ENCODE results near the gene MAP2K3.

MAP2K3 gene

DNA sequence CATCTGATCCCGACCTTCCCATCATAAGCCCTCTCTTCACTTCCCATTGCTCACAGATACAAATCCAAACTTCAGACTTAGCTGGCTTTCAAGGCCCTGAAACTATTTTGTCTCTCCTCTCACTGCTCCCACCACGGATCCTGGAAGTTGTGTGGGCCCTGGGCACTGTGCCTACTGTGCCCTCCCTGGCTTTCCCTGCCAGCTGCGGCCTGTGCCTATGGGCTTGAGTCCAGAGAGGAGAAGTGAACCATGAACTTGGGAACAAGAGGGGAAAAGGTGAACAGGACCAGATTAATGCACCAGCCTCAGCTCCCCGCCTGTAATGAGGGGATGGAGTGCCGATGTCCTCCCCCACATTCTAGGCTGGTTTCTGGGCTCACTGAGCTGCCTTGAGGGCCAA lies 72.8 kb downstream of the MAP2K3 start:
- DNase-seq, result peak in 4 of 10 donors; percentile 11 to 61 (median 39)
- intact Hi-C loops (cut with DNase I), result no loop called here

DNA sequence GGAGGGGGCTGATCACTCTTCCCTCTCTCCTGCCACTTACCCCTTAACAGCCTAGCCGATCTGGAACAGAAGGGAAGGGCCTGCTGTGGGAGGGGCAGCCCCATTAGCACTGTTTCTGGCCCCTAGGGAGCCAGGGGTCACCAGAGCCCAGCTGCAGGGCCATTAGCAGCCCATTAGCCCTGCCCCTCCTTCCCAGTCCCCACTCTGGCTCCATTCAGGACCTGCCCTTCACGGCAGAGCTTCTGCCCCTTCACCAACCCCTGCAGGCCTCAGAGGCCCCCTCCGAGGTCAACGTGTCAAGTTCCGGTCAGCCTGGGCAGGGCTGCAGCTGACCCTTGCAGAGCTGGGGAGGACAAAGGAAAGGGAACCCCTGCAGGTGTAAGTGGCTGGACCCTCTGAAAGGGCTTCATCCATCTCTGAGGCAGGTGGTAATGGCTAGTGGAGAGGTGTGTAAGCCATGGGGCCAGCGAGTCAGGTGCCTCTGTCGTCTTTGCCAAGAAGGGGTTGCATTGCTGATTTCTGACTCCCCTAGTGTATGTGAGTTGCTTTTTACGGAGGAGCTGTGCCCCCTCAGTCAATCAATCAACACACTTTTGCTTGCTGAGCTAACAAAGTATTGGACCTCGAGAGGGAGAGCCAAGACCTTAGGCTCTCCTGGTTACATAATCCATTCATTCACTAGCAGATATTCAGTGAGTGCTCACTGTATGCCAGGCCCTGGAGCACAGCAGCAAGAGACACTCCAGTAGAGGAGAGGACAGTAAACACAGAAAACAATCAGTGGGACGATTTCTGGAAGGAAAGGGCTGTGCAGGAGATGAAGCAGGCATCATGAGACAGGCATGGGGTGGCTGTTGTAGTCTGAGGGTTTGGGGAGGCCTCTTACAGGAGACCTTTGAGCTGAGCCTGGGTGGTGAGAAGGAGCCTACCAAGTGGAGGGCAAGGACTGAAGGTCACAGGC lies 73.5 kb downstream of the MAP2K3 start:
- DNase-seq, result peak in 4 of 10 donors; percentile 2 to 70 (median 49)
- intact Hi-C loops (cut with DNase I), result no loop called here

DNA sequence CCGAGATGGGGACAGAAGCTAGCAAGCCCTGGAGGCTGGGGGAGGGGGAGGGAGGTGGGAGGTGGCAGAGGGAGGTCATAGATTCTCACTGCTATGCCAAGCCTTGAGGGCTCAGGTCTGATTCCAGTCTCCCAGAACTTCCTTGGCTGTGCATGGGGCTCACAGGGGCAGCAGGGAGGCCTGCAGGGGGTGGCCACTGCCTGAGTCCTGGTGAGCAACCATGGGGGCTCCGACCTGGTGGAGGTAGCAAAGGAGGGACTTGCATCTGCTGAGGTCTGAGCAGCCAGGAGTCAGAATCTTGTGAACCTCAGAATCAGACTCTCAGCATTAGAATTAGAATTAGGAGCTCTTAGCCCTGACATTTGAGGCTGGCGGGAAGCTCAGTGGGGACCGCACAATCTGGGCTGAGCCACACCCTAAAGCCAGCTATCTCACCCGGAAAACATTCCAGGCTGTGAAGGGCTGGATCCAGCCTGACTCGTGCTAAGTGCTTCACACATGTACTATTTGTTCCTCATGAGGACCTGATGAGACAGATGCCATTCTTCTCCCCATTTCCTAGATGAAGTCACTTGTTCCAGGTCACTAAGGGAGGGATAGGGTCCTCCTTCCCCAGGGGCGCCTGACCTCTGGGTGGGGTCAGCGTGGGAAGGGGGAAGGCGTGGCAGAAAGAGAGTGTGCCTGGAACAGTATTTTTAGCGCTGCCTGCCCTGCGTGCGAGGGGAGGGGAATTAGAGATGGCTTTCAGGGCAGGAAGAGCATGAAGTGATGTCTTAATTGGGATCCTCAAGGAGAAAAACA lies 74.4 kb downstream of the MAP2K3 start:
- intact Hi-C loops (cut with DNase I), result no loop called here
- DNase-seq, result peak in 4 of 10 donors; percentile 8 to 64 (median 53)

DNA sequence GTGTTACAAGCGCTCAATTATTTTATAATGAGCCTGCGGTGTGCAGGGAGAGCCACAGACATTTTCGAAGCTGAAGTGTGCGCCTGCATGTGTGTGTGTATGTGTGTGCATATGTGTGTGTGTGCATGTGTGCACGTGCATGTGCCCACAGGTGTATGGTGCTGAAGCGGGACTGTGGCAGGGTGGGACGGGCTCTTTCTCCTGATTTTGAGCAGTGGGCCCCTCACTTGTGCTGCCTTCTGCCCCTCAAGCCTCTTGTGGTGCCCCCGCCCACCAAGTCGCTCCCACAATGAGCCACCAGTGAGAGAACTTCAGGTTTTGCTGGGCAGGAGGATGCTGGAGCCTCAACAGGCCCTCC lies 75.0 kb downstream of the MAP2K3 start:
- peak in 3 of 10 donors; percentile 19 to 39 (median 29) for DNase-seq
- intact Hi-C loops (cut with DNase I), result no loop called here

DNA sequence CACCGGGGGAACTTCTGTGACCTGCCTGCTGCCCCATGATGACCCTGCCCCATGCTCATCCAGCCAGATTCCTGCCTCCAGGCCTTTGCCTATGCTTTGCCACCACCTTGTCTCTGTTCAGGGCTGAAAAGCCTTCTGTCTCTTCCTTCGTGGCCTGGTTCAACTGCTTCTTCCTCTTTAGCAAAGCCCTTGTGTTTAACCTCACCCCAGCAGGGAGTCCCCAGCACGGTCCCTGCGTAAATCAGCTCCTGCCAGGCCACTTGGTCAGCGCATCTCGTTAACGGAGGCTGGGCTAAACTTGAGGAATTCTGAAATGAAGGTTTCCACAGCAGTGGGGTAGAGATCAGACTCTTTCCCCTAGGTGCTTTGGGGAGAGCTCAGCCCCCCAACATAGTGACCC lies 75.5 kb downstream of the MAP2K3 start:
- peak in 2 of 10 donors; percentile 10 to 50 for DNase-seq
- intact Hi-C loops (cut with DNase I), result loop anchor here (10.0 kb wide), 1 partner anchor 45 kb away; no protein-coding TSS in a partner anchor

DNA sequence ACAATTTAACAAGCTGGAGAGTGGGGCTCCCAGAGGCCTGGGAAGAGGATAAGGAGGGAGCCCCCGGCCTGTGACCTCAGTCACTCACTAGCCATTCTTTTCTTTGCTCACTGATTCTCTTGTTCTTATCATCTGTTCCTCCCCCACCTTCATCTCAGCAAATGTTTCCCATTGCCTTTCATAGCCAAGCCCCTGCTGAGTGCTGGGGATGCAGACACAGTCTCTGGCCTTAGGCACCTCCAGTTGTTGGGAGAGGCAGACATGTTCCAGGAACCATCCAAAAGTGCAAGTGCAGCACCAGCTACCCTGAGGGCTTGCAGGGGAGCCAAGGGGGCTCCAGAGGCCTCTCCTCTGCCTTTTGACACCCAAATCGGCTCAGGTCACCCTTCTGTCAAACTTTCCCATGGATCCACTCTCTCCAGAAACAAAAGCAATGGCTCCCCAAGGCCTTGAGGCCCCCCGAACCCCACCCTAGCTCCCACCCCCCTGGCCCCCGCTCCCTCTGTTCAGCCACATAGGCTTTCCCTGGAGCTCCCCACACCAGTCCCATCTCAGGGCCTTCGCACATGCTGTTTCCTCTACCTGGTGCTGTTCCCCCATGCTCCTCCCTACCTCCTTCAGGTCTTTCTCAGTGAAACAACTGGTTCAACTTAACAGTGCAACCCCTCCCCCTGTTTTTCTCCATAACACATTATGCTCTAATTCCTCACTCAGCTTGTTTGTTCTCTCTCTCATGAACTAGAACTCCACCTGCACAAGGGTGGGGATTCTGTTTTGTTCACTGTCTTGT lies 76.7 kb downstream of the MAP2K3 start:
- intact Hi-C loops (cut with DNase I), result loop anchor here (10.0 kb wide), 1 partner anchor 46 kb away; no protein-coding TSS in a partner anchor
- DNase-seq, result no peak

DNA sequence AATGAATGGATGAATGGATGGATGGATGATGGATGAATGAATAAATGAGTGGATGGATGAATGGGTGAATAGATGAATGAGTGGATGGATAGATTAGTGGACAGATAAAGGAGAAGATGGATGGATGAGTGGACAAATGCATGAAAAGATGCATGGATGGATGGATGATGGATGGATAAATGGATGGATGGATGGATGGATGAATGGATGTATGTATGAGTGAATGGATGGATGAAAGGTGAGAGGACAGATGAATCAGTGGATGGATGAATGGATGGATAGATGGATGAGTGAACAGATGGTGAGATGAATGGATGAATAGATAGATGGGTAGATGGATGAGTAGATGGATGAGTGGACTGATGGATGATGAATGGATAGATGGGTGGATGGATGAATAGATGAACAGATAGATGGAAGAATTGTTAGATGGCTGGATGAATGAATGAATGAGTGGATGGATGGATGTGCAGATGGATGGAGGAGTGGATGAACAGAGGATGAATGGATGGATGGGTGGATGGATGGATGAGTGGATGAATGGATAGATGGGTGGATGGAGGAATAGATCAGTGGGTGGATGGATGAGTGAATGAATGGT lies 77.9 kb downstream of the MAP2K3 start:
- intact Hi-C loops (cut with DNase I), result loop anchor here (10.0 kb wide), 1 partner anchor 48 kb away; no protein-coding TSS in a partner anchor
- DNase-seq, result no peak

DNA sequence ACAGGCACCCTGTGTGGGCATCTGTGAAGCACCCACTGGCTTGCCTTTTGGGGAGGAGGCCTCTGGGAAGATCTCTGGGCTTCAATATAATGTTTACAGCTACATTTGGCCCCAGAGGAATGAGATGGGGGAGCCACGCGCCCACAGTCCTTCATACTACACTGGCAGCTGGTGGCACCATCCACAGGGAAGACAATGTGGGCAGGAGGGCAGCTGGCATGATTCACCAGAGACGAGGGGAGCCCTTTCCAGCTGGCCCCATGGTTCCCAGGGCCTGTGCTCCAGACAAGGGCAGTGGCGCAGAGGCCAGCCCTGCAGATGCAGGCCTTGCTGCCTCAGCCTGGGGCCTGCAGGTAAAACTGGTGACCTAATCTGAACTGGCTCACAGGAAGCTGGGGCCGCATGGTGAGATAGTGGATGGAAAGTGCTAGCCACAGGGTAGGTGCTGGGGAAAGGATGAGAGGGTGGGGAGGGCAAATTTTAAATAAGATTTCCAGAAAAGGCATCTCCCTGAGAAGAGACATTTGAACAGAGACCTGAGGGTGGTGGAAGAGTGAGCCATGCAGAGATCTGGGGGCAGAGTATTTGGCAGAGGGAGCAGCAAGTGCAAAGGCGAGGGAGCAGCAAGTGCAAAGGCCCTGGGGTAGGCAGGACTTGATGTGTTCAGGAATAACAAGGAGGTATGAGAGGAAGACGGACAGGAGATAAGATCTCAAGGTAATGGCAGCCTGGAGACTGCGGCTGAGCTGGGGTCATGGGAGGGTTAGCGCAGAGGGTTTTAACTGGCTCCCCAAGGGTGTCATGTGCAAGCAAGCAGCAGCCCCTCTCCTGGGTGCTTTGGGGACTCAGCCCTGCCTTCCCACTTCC lies 79.5 kb downstream of the MAP2K3 start:
- intact Hi-C loops (cut with DNase I), result loop anchor here (10.0 kb wide), 1 partner anchor 49 kb away; no protein-coding TSS in a partner anchor
- DNase-seq, result no peak

Data from posterior cingulate gyrus (tissue), 11 donors.